ENCODE results near the gene ITGB3. TPM values are rescaled to one million over a fixed set of nuclear protein-coding genes. Genes with fewer than 3 reads are reported as not detected.

Gene ITGB3
- total and polyA plus RNA-seq, 9 of the 15 experiments (the other 6 are each of a cell fraction or from before 2014, with no cell fraction given): 0.08 to 2.6 (median 0.62) TPM; not detected in 1

- TF ChIP-seq, protein P1, sequence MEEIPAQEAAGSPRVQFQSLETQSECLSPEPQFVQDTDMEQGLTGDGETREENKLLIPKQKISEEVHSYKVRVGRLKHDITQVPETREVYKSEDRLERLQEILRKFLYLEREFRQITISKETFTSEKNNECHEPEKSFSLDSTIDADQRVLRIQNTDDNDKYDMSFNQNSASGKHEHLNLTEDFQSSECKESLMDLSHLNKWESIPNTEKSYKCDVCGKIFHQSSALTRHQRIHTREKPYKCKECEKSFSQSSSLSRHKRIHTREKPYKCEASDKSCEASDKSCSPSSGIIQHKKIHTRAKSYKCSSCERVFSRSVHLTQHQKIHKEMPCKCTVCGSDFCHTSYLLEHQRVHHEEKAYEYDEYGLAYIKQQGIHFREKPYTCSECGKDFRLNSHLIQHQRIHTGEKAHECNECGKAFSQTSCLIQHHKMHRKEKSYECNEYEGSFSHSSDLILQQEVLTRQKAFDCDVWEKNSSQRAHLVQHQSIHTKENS (CRISPR knock-in tag; IDR thresholded peaks at IDR 0.05): no peak
- TF ChIP-seq SMC3 (conservative IDR thresholded peaks at IDR 0.05; ENCODE audit: insufficient read depth, low read depth, low read length) (no peak), SMARCE1 (IDR thresholded peaks at IDR 0.05) (peak; percentile 96), PHF20 (IDR thresholded peaks at IDR 0.05; ENCODE audit: partially characterized antibody) (no peak), ZNF134 (CRISPR knock-in tag; conservative IDR thresholded peaks at IDR 0.05) (0 out of 2 replicates have a peak, but pooled peaks have one; percentile 16), CREB1 (IDR thresholded peaks at IDR 0.05) (peak; percentile 29; the same call in 1 of the 2 replicates), CREB1 (CRISPR knock-in tag; IDR thresholded peaks at IDR 0.05) (peak; percentile 39; the same call in 1 of the 2 replicates), MECOM (CRISPR knock-in tag; IDR thresholded peaks at IDR 0.05) (peak; percentile 68), EGR1 (conservative IDR thresholded peaks at IDR 0.05) (0 out of 2 replicates have a peak, but pooled peaks have one; percentile 9), MTA3 (IDR thresholded peaks at IDR 0.05; ENCODE audit: borderline replicate concordance) (0 out of 2 replicates have a peak, but pooled peaks have one; percentile 44), NFE2 (IDR thresholded peaks at IDR 0.05; ENCODE audit: low read depth) (peak; percentile 78), HDAC2 (IDR thresholded peaks at IDR 0.05) (peak; percentile 85), ATF1 (CRISPR knock-in tag; IDR thresholded peaks at IDR 0.05) (no peak), ATF1 (tag; IDR thresholded peaks at IDR 0.05) (peak; percentile 22; the same call in 1 of the 2 replicates), EHMT2 (IDR thresholded peaks at IDR 0.05) (peak; percentile 42; the same call in 1 of the 2 replicates), KDM2B (CRISPR knock-in tag; IDR thresholded peaks at IDR 0.05) (no peak), ATF7 (IDR thresholded peaks at IDR 0.05) (peak; percentile 77), MYNN (IDR thresholded peaks at IDR 0.05) (0 out of 2 replicates have a peak, but pooled peaks have one; percentile 48), MYNN (CRISPR knock-in tag; IDR thresholded peaks at IDR 0.05) (no peak), ZNF830 (CRISPR knock-in tag; IDR thresholded peaks at IDR 0.05) (no peak), ZNF695 (CRISPR knock-in tag; IDR thresholded peaks at IDR 0.05) (no peak), AFF4 (CRISPR knock-in tag; IDR thresholded peaks at IDR 0.05) (no peak), ZBTB8A (IDR thresholded peaks at IDR 0.05; ENCODE audit: partially characterized antibody) (no peak), CC2D1A (IDR thresholded peaks at IDR 0.05) (peak; percentile 39; the same call in 1 of the 2 replicates), ZNF140 (CRISPR knock-in tag; IDR thresholded peaks at IDR 0.05) (no peak)
Measured at GRCh38 chr17:47265983-47266541, 12.4 kb downstream of the ITGB3 start (continued).
